Suprapubic skin (tissue), 4 donors: ENCODE measurements around the gene CEP290.

ENCODE experiments used
- CTCF ChIP-seq, 2 donors: fragments of 200-600 bp in 1 of 2; fragments of 450-650 bp in 1 of 2; sonication (generic) in 1 of 2; IDR thresholded peaks; one replicate each; pipeline ENCODE4 v1.5.1; 2016 to 2019; ENCODE audit warnings: antibody characterized with exemption in 2 of 2, mild to moderate bottlenecking in 1 of 2, moderate library complexity in 1 of 2
- POLR2A ChIP-seq, 2 donors: fragments of 450-650 bp; IDR thresholded peaks; one replicate each; pipeline ENCODE4 v1.6.1; 2017; ENCODE audit warnings: antibody characterized with exemption in 2 of 2, mild to moderate bottlenecking in 2 of 2, moderate library complexity in 2 of 2
- POLR2AphosphoS5 ChIP-seq, 3 donors: sonication (generic); formaldehyde crosslinking; IDR thresholded peaks; one replicate each; pipeline ENCODE4 v1.6.1; 2017; ENCODE audit warnings: antibody characterized with exemption in 3 of 3

- no peak for TF ChIP-seq POLR2A (IDR thresholded peaks at IDR 0.05)
- no peak for TF ChIP-seq CTCF (IDR thresholded peaks at IDR 0.05)
- TF ChIP-seq POLR2AphosphoS5 (IDR thresholded peaks at IDR 0.05) = no peak
These were observed 44.1 kb upstream of the CEP290 start for GRCh38 chr12:88185988-88186387.
